SU-DHL-6 (cell line): ENCODE measurements around the gene MORN3.

Experiments
- H2AFZ ChIP-seq: fragments of 200-600 bp; sonication (generic); 2 replicates; pipeline ENCODE4 v1.6.1; 2014; ENCODE audit warnings: low read depth, mild to moderate bottlenecking, moderate library complexity, mixed read lengths, antibody characterized with exemption, low read length; ENCODE audit not compliant: severe bottlenecking
- H3F3A ChIP-seq: fragments of 200-600 bp; shearing (Covaris generic); 2 replicates; pipeline ENCODE4 v1.6.0; 2016; ENCODE audit warnings: antibody characterized with exemption, mild to moderate bottlenecking; ENCODE audit not compliant: insufficient read depth
- H3K27ac ChIP-seq: fragments of 200-600 bp; sonication (generic); 2 replicates; pipeline ENCODE4 v1.5.1; 2016; ENCODE audit warnings: low read depth, mild to moderate bottlenecking, low read length, moderate library complexity, mixed read lengths
- H3K27me3 ChIP-seq: fragments of 200-600 bp; sonication (generic), shearing (Covaris generic); 2 replicates; pipeline ENCODE4 v1.6.0; 2014; ENCODE audit warnings: mild to moderate bottlenecking, low read length
- H3K36me3 ChIP-seq: fragments of 200-600 bp; sonication (generic); 2 replicates; pipeline ENCODE4 v1.6.1; 2014; ENCODE audit warnings: mild to moderate bottlenecking, low read length, mixed read lengths
- H3K4me2 ChIP-seq: fragments of 300-600, 200-600 bp; shearing (Covaris generic), sonication (generic); 2 replicates; pipeline ENCODE4 v1.6.0; 2014; ENCODE audit warnings: low read length, low read depth, mild to moderate bottlenecking; ENCODE audit not compliant: poor library complexity, severe bottlenecking
- H3K4me3 ChIP-seq: fragments of 200-600 bp; sonication (generic); 2 replicates; pipeline ENCODE4 v1.5.1; 2014; ENCODE audit warnings: antibody characterized with exemption, low read length, mild to moderate bottlenecking, mixed read lengths; ENCODE audit not compliant: insufficient read depth, poor library complexity, severe bottlenecking
- H3K79me2 ChIP-seq: fragments of 200-600 bp; sonication (generic); 2 replicates; pipeline ENCODE4 v1.6.1; 2014; ENCODE audit warnings: mild to moderate bottlenecking, low read length, moderate library complexity; ENCODE audit not compliant: insufficient read depth
- H3K9ac ChIP-seq: fragments of 200-600 bp; sonication (generic); 2 replicates; pipeline ENCODE4 v1.7.0; 2014; ENCODE audit warnings: mild to moderate bottlenecking, low read length
- H3K9me2 ChIP-seq: fragments of 200-600 bp; sonication (generic); replicated peaks from 2 replicates; pipeline ENCODE4 v1.6.1; 2014; ENCODE audit warnings: low read length; ENCODE audit not compliant: insufficient read depth
- H3K9me3 ChIP-seq: fragments of 200-600 bp; sonication (generic); 2 replicates; pipeline ENCODE4 v1.6.1; 2014; ENCODE audit warnings: low read length, mixed read lengths; ENCODE audit not compliant: insufficient read depth
- H4K20me1 ChIP-seq: fragments of 200-600 bp; sonication (generic); 2 replicates; pipeline ENCODE4 v1.6.1; 2014; ENCODE audit warnings: low read depth, mild to moderate bottlenecking, antibody characterized with exemption, low read length, moderate library complexity, mixed read lengths
- EZH2phosphoT487 ChIP-seq: fragments of 200-600 bp; sonication (generic), shearing (Covaris generic); conservative IDR thresholded peaks from 2 replicates; pipeline ENCODE4 v1.6.1; 2018; ENCODE audit warnings: mild to moderate bottlenecking, antibody characterized with exemption, low read length, moderate library complexity, mixed read lengths
- TF ChIP-seq, protein P1 (sequence below): fragments of 200-600 bp; sonication (generic); IDR thresholded peaks from one replicate; pipeline ENCODE4 v1.5.1; 2017; ENCODE audit warnings: antibody characterized with exemption, mild to moderate bottlenecking, low read length, moderate library complexity; ENCODE audit not compliant: insufficient read depth, poor library complexity, severe bottlenecking

MORN3 gene

DNA sequence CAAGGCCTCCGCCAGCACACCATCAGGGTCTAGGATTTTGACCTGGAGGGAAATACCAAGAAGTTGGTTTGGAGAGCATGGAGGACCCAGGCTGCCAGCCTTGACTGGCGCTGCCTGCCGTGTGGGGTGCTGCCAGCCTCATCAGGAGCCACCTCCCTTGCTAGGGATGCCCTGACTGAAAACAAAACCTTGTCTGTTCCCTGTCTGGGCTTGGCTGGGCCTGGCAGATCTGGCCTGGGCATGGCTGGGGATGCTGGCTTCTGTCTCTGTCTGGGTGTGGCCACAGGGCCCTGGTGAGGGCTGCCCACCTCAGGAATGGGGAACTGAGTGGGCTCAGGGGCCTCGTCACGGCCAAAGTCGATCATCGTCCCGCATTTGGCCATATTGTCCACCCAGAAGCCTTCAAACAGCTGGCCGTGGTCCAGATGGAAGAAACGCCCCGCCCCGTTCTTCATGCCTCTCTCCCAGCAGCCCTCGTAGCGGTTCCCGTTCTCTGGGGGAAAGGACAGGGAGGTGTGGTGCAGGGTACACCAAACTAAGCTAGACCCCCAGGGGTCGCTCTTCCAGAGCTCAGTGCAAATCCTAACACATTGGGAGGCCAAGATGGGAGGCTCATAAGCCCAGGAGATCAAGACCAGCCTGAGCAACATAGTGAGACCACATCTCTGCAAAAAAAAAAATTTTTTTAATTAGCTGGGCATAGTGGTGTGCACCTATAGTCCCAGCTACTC, 16.5 kb downstream of the MORN3 start:
- no peaks in the 10 kb centered on the region for H3K36me3 ChIP-seq
- H4K20me1 ChIP-seq: no peaks in the 10 kb centered on the region
- H3K4me3 ChIP-seq: no peak overlapping the region
- no peaks in the 10 kb centered on the region for H3K27me3 ChIP-seq
- no peak overlapping the region for H3K27ac ChIP-seq
- no peaks in the 10 kb centered on the region for H3F3A ChIP-seq
- TF ChIP-seq, protein P1, sequence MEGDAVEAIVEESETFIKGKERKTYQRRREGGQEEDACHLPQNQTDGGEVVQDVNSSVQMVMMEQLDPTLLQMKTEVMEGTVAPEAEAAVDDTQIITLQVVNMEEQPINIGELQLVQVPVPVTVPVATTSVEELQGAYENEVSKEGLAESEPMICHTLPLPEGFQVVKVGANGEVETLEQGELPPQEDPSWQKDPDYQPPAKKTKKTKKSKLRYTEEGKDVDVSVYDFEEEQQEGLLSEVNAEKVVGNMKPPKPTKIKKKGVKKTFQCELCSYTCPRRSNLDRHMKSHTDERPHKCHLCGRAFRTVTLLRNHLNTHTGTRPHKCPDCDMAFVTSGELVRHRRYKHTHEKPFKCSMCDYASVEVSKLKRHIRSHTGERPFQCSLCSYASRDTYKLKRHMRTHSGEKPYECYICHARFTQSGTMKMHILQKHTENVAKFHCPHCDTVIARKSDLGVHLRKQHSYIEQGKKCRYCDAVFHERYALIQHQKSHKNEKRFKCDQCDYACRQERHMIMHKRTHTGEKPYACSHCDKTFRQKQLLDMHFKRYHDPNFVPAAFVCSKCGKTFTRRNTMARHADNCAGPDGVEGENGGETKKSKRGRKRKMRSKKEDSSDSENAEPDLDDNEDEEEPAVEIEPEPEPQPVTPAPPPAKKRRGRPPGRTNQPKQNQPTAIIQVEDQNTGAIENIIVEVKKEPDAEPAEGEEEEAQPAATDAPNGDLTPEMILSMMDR: no peak
- TF ChIP-seq EZH2phosphoT487: no peak
- no peaks in the 10 kb centered on the region for H3K9me2 ChIP-seq
- no peak overlapping the region for H3K4me2 ChIP-seq
- H3K9ac ChIP-seq: no peak overlapping the region
- no peaks in the 10 kb centered on the region for H3K9me3 ChIP-seq
- no peaks in the 10 kb centered on the region for H3K79me2 ChIP-seq
- no peak overlapping the region for H2AFZ ChIP-seq

DNA sequence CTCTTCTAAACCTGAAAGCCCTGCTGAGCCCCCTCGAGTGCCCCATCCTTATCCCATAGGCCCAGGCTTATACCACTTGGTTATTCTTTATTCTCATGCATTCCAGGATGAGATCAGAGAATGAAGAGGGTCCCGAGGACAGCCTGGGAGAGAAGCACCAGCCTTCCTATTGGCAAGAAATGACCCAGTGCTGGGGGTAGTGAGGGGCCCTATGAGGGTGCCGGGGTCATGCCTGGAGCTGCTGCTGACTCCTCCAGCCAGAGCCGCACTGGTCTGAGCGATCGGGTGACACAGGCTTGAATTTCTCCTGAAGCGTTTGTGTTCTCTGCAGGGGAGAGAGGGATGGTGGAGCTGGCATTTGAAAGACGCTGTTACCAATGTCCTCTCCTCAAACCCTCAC, 18.1 kb downstream of the MORN3 start:
- TF ChIP-seq, protein P1: no peak
- no peak for TF ChIP-seq EZH2phosphoT487
- H2AFZ ChIP-seq: no peak overlapping the region
- H3K9ac ChIP-seq: no peak overlapping the region
- H3K4me2 ChIP-seq: no peak overlapping the region
- no peak overlapping the region for H3K4me3 ChIP-seq
- H4K20me1 ChIP-seq: no peaks in the 10 kb centered on the region
- no peaks in the 10 kb centered on the region for H3K9me2 ChIP-seq
- no peaks in the 10 kb centered on the region for H3K36me3 ChIP-seq
- H3K79me2 ChIP-seq: no peaks in the 10 kb centered on the region
- no peaks in the 10 kb centered on the region for H3F3A ChIP-seq
- no peaks in the 10 kb centered on the region for H3K27me3 ChIP-seq
- no peak overlapping the region for H3K27ac ChIP-seq
- no peaks in the 10 kb centered on the region for H3K9me3 ChIP-seq

DNA sequence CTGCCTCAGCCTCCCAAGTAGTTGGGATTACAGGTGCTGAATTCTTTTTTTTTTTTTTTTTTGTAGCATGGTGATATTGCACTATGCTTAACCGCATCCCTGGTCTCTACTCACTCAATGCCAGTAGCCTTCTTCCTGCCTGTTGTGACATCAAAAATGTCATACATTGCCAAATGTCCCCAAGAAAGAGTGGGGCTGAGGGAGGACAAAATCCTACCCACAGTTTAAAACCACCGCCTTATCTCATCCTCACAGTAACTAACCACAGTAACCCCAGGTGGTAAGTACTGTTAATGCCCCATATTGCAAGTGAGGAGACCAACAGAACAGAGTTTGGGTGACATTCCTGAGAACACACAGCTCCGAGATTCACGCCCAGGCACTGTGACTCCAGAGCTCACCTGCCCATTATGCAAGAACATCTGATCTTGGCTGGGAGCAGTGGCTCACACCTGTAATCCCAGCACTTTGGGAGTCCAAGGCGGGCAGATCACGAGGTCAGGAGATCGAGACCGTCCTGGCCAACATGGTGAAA, 19.6 kb downstream of the MORN3 start:
- no peak overlapping the region for H3K27ac ChIP-seq
- H3K79me2 ChIP-seq: no peaks in the 10 kb centered on the region
- H3F3A ChIP-seq: no peaks in the 10 kb centered on the region
- no peaks in the 10 kb centered on the region for H3K9me3 ChIP-seq
- H3K4me3 ChIP-seq: no peak overlapping the region
- no peaks in the 10 kb centered on the region for H3K9me2 ChIP-seq
- H3K27me3 ChIP-seq: no peaks in the 10 kb centered on the region
- H2AFZ ChIP-seq: no peak overlapping the region
- H3K4me2 ChIP-seq: no peak overlapping the region
- TF ChIP-seq, protein P1: no peak
- TF ChIP-seq EZH2phosphoT487: no peak
- H3K36me3 ChIP-seq: no peaks in the 10 kb centered on the region
- no peaks in the 10 kb centered on the region for H4K20me1 ChIP-seq
- H3K9ac ChIP-seq: no peak overlapping the region
